ENCODE measurements around the gene CPSF2. TPM values are rescaled to one million over a fixed set of nuclear protein-coding genes. Genes with fewer than 3 reads are reported as not detected.

Gene CPSF2
- total and polyA plus RNA-seq, 4 experiments from 2014 or later = 24.0 to 71.9 (median 54.1) TPM

DNA sequence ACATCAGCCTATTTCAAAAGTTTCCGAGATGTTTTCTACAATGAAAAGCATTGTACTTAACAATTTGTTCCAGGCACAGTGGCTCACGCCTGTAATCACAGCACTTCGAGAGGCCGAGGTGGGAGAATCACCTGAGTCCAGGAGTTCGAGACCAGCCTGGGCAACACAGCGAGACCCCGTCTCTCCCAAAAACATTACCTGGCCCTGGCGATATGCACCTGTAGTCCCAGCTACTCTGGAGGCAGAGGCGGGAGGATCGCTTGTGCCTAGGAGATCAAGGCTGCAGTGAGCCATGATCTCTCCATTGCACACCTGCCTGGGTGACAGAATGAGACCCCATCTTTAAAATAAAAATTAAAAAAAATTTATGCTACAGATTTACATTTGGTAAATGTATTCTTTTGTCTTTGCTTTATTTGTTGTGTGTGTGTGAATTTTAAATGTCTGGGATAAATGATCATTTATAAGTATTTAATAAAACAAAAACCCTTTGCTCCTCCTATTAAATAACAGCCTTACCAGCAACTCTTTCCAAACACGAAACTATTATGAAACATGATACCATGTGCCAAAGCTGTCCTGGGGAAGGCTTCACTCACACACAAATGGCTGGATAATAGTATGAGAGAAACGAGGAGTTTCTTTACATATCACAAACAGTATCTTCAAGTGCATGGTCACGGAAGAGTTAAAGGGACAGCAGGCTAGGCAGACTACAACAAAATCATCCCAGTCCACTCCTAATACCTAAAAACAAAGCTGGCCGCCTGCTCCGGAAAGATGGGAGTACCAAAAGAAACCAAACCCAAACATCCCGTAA, 16.5 kb upstream of the CPSF2 start:
- peaks cover 0 to 2% (median 0%) of the 10 kb centered on the region in 8 donors for H3K9me3 Mint-ChIP-seq
- CTCF ChIA-PET (ENCODE audit: partially characterized antibody) = interaction anchor here (1.1 to 4.6 kb wide), 7 partner anchors 10 to 129 kb away, joined by 3 to 167 read pairs (median 5); partner anchors contain the start of genes CPSF2, NDUFB1 and TRIP11
- intact Hi-C loops (cut with micrococcal nuclease) = loop anchor here (5.0 kb wide), 2 partner anchors 687 to 1773 kb away; partner anchors contain the start of genes GOLGA5 and NRDE2
- POLR2A ChIA-PET (ENCODE audit: partially characterized antibody) = interaction anchor here (0.5 to 4.3 kb wide), 8 partner anchors 12 to 999 kb away, joined by 3 to 125 read pairs (median 6); partner anchors contain the start of genes CPSF2, NDUFB1, PPP4R3A and TC2N
- H3K36me3 ChIP-seq (ENCODE audit: insufficient read depth, low read length) = no peaks in the 10 kb centered on the region
- H3K27me3 ChIP-seq (ENCODE audit: insufficient read depth, low read length) = no peaks in the 10 kb centered on the region
- H3K27me3 Mint-ChIP-seq = no peaks in the 10 kb centered on the region
- H3K4me1 ChIP-seq (ENCODE audit: insufficient read depth, low read length) = peaks cover 60% of the 10 kb centered on the region
- peaks cover 32 to 62% (median 45%) of the 10 kb centered on the region in 4 donors for H3K4me1 Mint-ChIP-seq
- H3K9me3 ChIP-seq (ENCODE audit: control insufficient read depth in 1 of 2, low read length in 2 of 2) = no peaks in the 10 kb centered on the region
- H3K36me3 Mint-ChIP-seq = peaks cover 0 to 5% of the 10 kb centered on the region in 2 donors
- DNase-seq = no peak
- H3K27ac Mint-ChIP-seq = peak overlapping the region; percentile 86 to 97 (median 97)
- H3K4me3 Mint-ChIP-seq = peak overlapping the region; percentile 94 to 100 (median 99)
- H3K27ac ChIP-seq (ENCODE audit: low read depth, low read length) = peak overlapping the region; percentile 73
- H3K4me3 ChIP-seq (ENCODE audit: low read length in 2 of 2) = peak overlapping the region; percentile 80 to 98

DNA sequence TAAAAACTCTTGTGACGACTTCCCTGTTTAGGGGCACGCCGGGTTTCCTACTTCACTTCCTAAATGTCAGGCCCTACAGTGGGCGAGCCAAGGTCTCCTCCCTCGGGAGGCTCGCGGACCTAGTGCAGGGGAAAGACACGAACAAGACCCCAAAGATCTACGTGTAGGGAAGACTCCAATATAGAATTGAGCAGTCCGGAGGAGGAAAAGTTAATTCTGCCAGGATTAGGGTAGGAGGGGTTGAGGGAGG, 16.0 kb upstream of the CPSF2 start:
- peaks cover 0 to 2% (median 0%) of the 10 kb centered on the region in 8 donors for H3K9me3 Mint-ChIP-seq

DNA sequence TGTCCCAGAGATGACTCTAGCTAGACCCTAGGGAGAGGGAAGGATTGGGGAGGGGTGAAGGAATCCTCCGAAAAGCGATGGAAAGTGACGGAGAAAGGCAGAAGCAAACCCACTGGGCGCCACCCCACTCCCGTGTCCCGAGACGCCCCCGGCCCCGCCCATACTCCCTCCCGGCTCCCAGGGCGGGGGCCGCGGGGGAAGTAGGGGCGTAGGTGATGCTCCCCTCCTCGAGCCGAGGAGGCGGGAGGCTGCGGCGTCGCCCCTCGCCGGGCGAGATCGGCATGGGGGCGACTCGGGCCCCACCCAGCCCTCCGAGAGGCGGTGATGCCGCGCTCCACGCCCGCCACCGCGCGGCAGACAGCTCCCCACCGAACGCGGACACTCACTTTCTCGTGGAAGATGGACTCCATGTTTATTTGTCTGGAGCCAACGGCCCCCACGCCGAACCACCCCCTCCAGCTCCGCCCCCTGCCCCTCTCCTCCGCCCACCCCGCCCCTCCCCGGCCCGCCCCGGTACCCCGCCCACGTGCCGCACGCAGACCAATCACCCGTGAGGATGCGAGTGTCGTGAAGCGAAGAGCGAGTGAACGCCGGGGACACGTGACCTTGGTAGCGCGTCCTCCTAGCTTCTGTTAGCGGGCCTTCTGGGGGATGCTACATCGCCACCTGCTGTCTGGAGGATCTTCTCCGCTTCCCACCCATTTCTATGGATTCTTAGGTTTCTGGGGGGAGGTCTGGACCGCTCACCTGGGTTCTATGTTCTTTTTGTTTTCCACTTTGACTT, 15.4 kb upstream of the CPSF2 start, which contains the start of gene ATXN3:
ATXN3 (minus strand) TSS at position 440 of the 784 bp plus-strand sequence; CDS start at position 410, 30 bp downstream.
- DNase-seq = peak; percentile 92 to 98 (median 95)
- ChIA-PET POLR2A (ENCODE audit: partially characterized antibody) (interaction anchor here (0.5 to 4.3 kb wide), 14 partner anchors 9 to 1707 kb away, joined by 3 to 125 read pairs (median 3); partner anchors contain the start of genes CPSF2, GOLGA5, NDUFB1 and PPP4R3A), CTCF (ENCODE audit: partially characterized antibody) (interaction anchor here (0.6 to 4.6 kb wide), 22 partner anchors 8 to 1193 kb away, joined by 3 to 167 read pairs (median 4); partner anchors contain the start of genes CPSF2, NDUFB1 and TRIP11)
- H3K27ac Mint-ChIP-seq = peak within 1 kb of the TSS; percentile 86 to 97 (median 97)
- Histone ChIP-seq H3K27ac (ENCODE audit: low read depth, low read length) (peak within 1 kb of the TSS; percentile 73), H3K36me3 (ENCODE audit: insufficient read depth, low read length) (no peaks in the 10 kb centered on the region), H3K27me3 (ENCODE audit: insufficient read depth, low read length) (no peaks in the 10 kb centered on the region), H3K9me3 (ENCODE audit: control insufficient read depth in 1 of 2, low read length in 2 of 2) (no peaks in the 10 kb centered on the region), H3K4me1 (ENCODE audit: insufficient read depth, low read length) (peaks cover 55% of the 10 kb centered on the region), H3K4me3 (ENCODE audit: low read length in 2 of 2) (peak within 1 kb of the TSS; percentile 80 to 98)
- peaks cover 0 to 2% (median 0%) of the 10 kb centered on the region in 8 donors for H3K9me3 Mint-ChIP-seq
- H3K27me3 Mint-ChIP-seq = no peaks in the 10 kb centered on the region
- intact Hi-C loops (cut with micrococcal nuclease) = loop anchor here (1.0 to 5.0 kb wide), 6 partner anchors 15 to 1774 kb away; partner anchors contain the start of genes CPSF2, GOLGA5, NDUFB1 and NRDE2
- peak within 1 kb of the TSS; percentile 94 to 100 (median 99) for H3K4me3 Mint-ChIP-seq
- peaks cover 27 to 55% (median 42%) of the 10 kb centered on the region in 4 donors for H3K4me1 Mint-ChIP-seq
- H3K36me3 Mint-ChIP-seq = peaks cover 0 to 5% of the 10 kb centered on the region in 2 donors

More for the DNA sequence above, 16.0 kb upstream of the CPSF2 start:
- Histone ChIP-seq H3K36me3 (ENCODE audit: insufficient read depth, low read length) (no peaks in the 10 kb centered on the region), H3K9me3 (ENCODE audit: control insufficient read depth in 1 of 2, low read length in 2 of 2) (no peaks in the 10 kb centered on the region), H3K4me3 (ENCODE audit: low read length in 2 of 2) (peak overlapping the region; percentile 80 to 98), H3K27me3 (ENCODE audit: insufficient read depth, low read length) (no peaks in the 10 kb centered on the region), H3K4me1 (ENCODE audit: insufficient read depth, low read length) (peaks cover 60% of the 10 kb centered on the region), H3K27ac (ENCODE audit: low read depth, low read length) (peak overlapping the region; percentile 73)
- H3K4me1 Mint-ChIP-seq = peaks cover 28 to 59% (median 42%) of the 10 kb centered on the region in 4 donors
- intact Hi-C loops (cut with micrococcal nuclease) = loop anchor here (1.0 to 5.0 kb wide), 6 partner anchors 15 to 1774 kb away; partner anchors contain the start of genes CPSF2, GOLGA5, NDUFB1 and NRDE2
- DNase-seq = no peak
- no peaks in the 10 kb centered on the region for H3K27me3 Mint-ChIP-seq
- POLR2A ChIA-PET (ENCODE audit: partially characterized antibody) = interaction anchor here (0.5 to 4.3 kb wide), 9 partner anchors 12 to 999 kb away, joined by 3 to 125 read pairs (median 4); partner anchors contain the start of genes CPSF2, GOLGA5, NDUFB1 and PPP4R3A
- peak overlapping the region; percentile 94 to 100 (median 99) for H3K4me3 Mint-ChIP-seq
- peaks cover 0 to 5% of the 10 kb centered on the region in 2 donors for H3K36me3 Mint-ChIP-seq
- H3K27ac Mint-ChIP-seq = peak overlapping the region; percentile 86 to 97 (median 97)
- CTCF ChIA-PET (ENCODE audit: partially characterized antibody) = interaction anchor here (0.7 to 4.6 kb wide), 11 partner anchors 7 to 130 kb away, joined by 3 to 167 read pairs (median 5); partner anchors contain the start of genes CPSF2, NDUFB1 and TRIP11

DNA sequence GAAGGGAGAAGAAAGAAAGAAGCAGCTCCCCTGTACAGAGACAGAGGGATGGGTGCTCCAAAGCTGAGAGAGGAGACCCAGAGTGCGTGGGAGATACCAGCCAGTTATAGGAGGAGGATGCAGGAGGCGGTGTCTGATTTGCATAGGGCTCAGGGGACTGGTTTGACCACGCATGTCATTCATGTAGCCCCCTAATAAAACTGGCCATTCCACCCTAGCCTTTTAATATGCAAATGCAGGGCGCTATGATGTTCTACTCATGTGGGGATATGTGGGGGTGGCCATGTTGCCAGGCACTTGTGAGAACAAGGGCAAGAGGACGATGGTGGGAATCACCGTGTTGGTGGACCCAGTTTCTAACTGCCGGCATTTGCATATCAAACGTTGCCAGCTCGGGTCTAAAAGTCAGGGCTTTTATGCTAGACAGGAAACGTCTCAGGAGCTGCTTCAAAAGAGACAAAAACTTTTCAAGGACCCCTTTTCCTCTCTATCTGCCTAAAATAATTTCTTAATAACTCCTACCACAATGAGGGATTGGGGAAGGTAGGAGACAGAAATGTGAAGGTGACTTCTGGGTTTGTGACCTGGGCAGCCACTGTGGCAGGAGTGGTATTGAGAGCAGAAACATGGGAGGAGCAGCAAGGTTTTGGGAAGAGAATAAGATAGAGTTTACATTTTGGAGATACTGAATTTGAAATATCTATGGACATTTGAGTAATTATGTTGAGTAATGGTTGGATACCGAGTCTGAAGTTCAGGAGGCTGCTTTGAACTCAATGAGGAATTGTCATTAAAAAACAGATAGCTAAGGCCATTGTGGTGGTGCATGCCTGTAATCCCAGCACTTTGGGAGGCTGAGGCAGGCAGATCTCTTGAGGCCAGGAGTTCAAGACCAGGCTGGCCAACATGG, 13.2 kb upstream of the CPSF2 start:
- POLR2A ChIA-PET (ENCODE audit: partially characterized antibody) = interaction anchor here (4.1 to 4.3 kb wide), 2 partner anchors 13 to 69 kb away, joined by 56 to 125 read pairs; partner anchors contain the start of genes CPSF2, NDUFB1 and TRIP11
- Mint-ChIP-seq H3K9me3 (peaks cover 0 to 2% (median 0%) of the 10 kb centered on the region in 8 donors), H3K27ac (peak overlapping the region in 6 of 7 donors; percentile 1 to 72 (median 43)), H3K4me3 (peak overlapping the region in 7 of 8 donors; percentile 42 to 75 (median 66)), H3K27me3 (no peaks in the 10 kb centered on the region), H3K36me3 (peaks cover 0 to 5% of the 10 kb centered on the region in 2 donors), H3K4me1 (peaks cover 18 to 38% (median 27%) of the 10 kb centered on the region in 4 donors)
- intact Hi-C loops (cut with micrococcal nuclease) = loop anchor here (5.0 kb wide), 2 partner anchors 684 to 1776 kb away; partner anchors contain the start of genes GOLGA5 and NRDE2
- Histone ChIP-seq H3K27ac (ENCODE audit: low read depth, low read length) (no peak overlapping the region), H3K4me3 (ENCODE audit: low read length in 2 of 2) (no peak overlapping the region), H3K36me3 (ENCODE audit: insufficient read depth, low read length) (no peaks in the 10 kb centered on the region), H3K9me3 (ENCODE audit: control insufficient read depth in 1 of 2, low read length in 2 of 2) (no peaks in the 10 kb centered on the region), H3K4me1 (ENCODE audit: insufficient read depth, low read length) (peaks cover 43% of the 10 kb centered on the region), H3K27me3 (ENCODE audit: insufficient read depth, low read length) (no peaks in the 10 kb centered on the region)
- CTCF ChIA-PET (ENCODE audit: partially characterized antibody) = interaction anchor here (1.5 to 4.6 kb wide), 3 partner anchors 13 to 70 kb away, joined by 3 to 167 read pairs (median 5); partner anchors contain the start of genes CPSF2, NDUFB1 and TRIP11
- DNase-seq = peak in 1 of 5 donors; percentile 15

DNA sequence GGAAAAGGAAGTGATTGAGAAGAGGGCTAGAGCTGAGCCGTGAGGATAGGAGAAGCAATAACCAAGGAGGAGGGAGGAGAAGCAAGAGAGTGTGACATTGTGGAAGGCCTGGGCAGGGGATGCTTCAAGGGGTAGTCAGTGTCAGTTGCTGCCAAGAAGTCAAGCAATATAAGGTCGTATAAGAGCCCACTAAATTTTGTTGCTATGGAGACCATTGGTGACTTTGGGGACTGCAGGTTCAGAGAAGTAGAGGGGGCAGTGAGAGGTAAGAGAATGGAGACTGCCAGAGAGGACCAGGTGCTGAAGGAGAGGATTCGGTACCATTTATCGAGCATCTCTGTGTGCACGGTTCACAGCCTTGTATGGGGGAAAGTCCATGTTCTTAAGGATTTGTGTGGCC, 12.3 kb upstream of the CPSF2 start:
- Histone ChIP-seq H3K9me3 (ENCODE audit: control insufficient read depth in 1 of 2, low read length in 2 of 2) (no peaks in the 10 kb centered on the region), H3K4me1 (ENCODE audit: insufficient read depth, low read length) (peaks cover 34% of the 10 kb centered on the region), H3K27ac (ENCODE audit: low read depth, low read length) (no peak overlapping the region), H3K36me3 (ENCODE audit: insufficient read depth, low read length) (no peaks in the 10 kb centered on the region), H3K4me3 (ENCODE audit: low read length in 2 of 2) (no peak overlapping the region), H3K27me3 (ENCODE audit: insufficient read depth, low read length) (no peaks in the 10 kb centered on the region)
- ChIA-PET CTCF (ENCODE audit: partially characterized antibody) (interaction anchor here (4.6 kb wide), 1 partner anchor 12 kb away, joined by 167 read pairs; the partner anchor contains the start of genes CPSF2 and NDUFB1), POLR2A (ENCODE audit: partially characterized antibody) (interaction anchor here (0.7 to 4.3 kb wide), 2 partner anchors 12 to 747 kb away, joined by 5 to 125 read pairs; partner anchors contain the start of genes CPSF2 and NDUFB1)
- intact Hi-C loops (cut with micrococcal nuclease) = loop anchor here (5.0 kb wide), 2 partner anchors 683 to 1777 kb away; partner anchors contain the start of genes GOLGA5 and NRDE2
- no peak for DNase-seq
- Mint-ChIP-seq H3K27ac (peak overlapping the region in 1 of 7 donors; percentile 52), H3K9me3 (peaks cover 0 to 2% (median 0%) of the 10 kb centered on the region in 8 donors), H3K36me3 (peaks cover 0 to 5% of the 10 kb centered on the region in 2 donors), H3K4me3 (no peak overlapping the region), H3K27me3 (no peaks in the 10 kb centered on the region), H3K4me1 (peaks cover 18 to 32% (median 24%) of the 10 kb centered on the region in 4 donors)
